ENCODE results near the gene DMPK. TPM values are rescaled to one million over a fixed set of nuclear protein-coding genes. Genes with fewer than 3 reads are reported as not detected.

Gene DMPK
- total RNA-seq, 6 donors from 2014 or later, result 24.2 to 192 (median 43.8) TPM

DNA sequence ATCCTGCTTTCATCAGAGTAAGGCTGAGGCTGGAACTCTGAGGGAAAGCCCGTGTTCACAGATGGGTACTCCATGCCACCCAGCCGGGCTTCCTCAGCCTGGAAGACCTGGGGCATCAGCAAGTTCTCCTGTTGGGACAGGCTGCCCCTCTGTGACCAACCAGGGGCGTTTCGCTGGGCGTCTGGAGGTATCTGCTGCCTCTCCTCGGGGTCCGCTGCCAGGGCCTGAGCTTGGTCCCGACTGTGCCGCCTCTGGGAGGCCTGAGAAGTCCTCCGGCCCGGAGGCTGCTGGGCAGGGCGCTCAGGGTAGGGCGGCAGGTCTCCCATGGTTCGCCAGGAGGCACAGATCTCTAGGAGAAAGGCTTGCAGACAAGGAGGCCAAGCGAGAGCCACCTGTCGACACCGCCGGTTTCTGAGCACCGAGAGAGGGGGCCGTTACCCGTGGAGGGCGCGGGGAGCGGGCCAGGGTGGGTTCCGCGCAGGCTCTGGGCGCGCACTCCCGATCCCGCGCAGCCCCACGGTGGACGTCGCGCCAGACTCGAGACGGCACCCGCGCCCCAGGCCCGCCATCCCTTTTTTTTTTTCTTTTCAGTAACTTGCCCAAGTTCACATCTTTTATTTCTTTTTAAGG, 32.7 kb upstream of the DMPK start, which contains the start of gene RSPH6A:
Gene RSPH6A (minus strand): TSS at position 458 of the 630 bp plus-strand sequence. CDS start 132 bp downstream, at position 326.
- WGBS, 2 donors, result 41 to 46% methylated on average over 21 to 33 of the region's 40 CpGs
- ATAC-seq (ENCODE audit: low FRiP score in 2 of 2) (no peak), DNase-seq (peak in 1 of 2 donors; percentile 77)
- H3K27ac ChIP-seq, result no peak within 1 kb of the TSS
- no peaks in the 10 kb centered on the region for H3K27me3 ChIP-seq
- H3K4me1 ChIP-seq, result peaks cover 0 to 16% (median 4%) of the 10 kb centered on the region in 4 donors
- no peaks in the 10 kb centered on the region for H3K9me3 ChIP-seq
- no peak for TF ChIP-seq POLR2A (IDR thresholded peaks at IDR 0.05)
- TF ChIP-seq, protein P1, sequence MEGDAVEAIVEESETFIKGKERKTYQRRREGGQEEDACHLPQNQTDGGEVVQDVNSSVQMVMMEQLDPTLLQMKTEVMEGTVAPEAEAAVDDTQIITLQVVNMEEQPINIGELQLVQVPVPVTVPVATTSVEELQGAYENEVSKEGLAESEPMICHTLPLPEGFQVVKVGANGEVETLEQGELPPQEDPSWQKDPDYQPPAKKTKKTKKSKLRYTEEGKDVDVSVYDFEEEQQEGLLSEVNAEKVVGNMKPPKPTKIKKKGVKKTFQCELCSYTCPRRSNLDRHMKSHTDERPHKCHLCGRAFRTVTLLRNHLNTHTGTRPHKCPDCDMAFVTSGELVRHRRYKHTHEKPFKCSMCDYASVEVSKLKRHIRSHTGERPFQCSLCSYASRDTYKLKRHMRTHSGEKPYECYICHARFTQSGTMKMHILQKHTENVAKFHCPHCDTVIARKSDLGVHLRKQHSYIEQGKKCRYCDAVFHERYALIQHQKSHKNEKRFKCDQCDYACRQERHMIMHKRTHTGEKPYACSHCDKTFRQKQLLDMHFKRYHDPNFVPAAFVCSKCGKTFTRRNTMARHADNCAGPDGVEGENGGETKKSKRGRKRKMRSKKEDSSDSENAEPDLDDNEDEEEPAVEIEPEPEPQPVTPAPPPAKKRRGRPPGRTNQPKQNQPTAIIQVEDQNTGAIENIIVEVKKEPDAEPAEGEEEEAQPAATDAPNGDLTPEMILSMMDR (IDR thresholded peaks at IDR 0.05), result no peak
- no peak for TF ChIP-seq EP300 (IDR thresholded peaks at IDR 0.05)
- no peak for TF ChIP-seq POLR2AphosphoS5 (IDR thresholded peaks at IDR 0.05)
- peak within 1 kb of the TSS; percentile 19 to 53 (median 35) for H3K4me3 ChIP-seq
- peaks cover 0 to 16% (median 9%) of the 10 kb centered on the region in 4 donors for H3K36me3 ChIP-seq

- WGBS, 2 donors, result 84 to 88% methylated on average over 5 to 11 of the region's 12 CpGs
- TF ChIP-seq POLR2AphosphoS5 (IDR thresholded peaks at IDR 0.05), result no peak
- TF ChIP-seq, protein P1 (IDR thresholded peaks at IDR 0.05), result no peak
- TF ChIP-seq EP300 (IDR thresholded peaks at IDR 0.05), result no peak
- TF ChIP-seq POLR2A (IDR thresholded peaks at IDR 0.05), result no peak
These were observed 32.0 kb upstream of the DMPK start for GRCh38 chr19:45814166-45814780.

DNA sequence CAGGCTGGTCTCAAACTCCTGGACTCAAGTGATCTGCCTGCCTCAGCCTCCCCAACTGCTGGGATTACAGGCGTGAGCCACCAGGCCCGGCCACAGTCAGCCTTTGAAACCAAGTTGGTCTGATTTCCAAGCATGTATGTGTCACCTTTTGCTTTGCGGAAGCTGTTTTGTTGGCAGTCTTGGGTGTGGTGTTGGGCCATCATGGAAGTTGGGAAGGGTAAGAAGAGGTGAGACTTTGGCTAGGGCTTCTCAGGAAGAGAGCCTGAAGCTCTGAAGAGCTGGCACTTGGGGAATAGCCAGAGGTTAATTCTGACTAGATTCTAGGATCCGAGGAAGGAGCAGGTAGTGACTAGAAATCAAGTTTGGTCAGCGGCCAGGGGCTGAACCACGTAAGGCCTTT, 30.0 kb upstream of the DMPK start:
- no peak overlapping the region for H3K4me3 ChIP-seq
- TF ChIP-seq POLR2AphosphoS5 (IDR thresholded peaks at IDR 0.05), result no peak
- no peak for TF ChIP-seq POLR2A (IDR thresholded peaks at IDR 0.05)
- no peak for TF ChIP-seq EP300 (IDR thresholded peaks at IDR 0.05)
- TF ChIP-seq, protein P1 (IDR thresholded peaks at IDR 0.05), result no peak
- ATAC-seq (ENCODE audit: low FRiP score in 2 of 2) (no peak), DNase-seq (no peak)
- 87 to 92% methylated on average over 6 of the region's 6 CpGs for WGBS, 2 donors
- H3K36me3 ChIP-seq, result peaks cover 0 to 2% (median 0%) of the 10 kb centered on the region in 4 donors
- H3K9me3 ChIP-seq, result no peaks in the 10 kb centered on the region
- peaks cover 5 to 13% (median 7%) of the 10 kb centered on the region in 4 donors for H3K4me1 ChIP-seq
- H3K27ac ChIP-seq, result no peak overlapping the region
- no peaks in the 10 kb centered on the region for H3K27me3 ChIP-seq

More at GRCh38 chr19:45814166-45814780, 32.0 kb upstream of the DMPK start:
- H3K9me3 ChIP-seq, result no peaks in the 10 kb centered on the region
- H3K27ac ChIP-seq, result no peak overlapping the region
- H3K27me3 ChIP-seq, result no peaks in the 10 kb centered on the region
- DNase-seq, result peak in 1 of 2 donors; percentile 45
- H3K4me1 ChIP-seq, result peaks cover 5 to 16% (median 7%) of the 10 kb centered on the region in 4 donors
- H3K36me3 ChIP-seq, result peaks cover 0 to 10% (median 5%) of the 10 kb centered on the region in 4 donors
- no peak overlapping the region for H3K4me3 ChIP-seq
- ATAC-seq (ENCODE audit: low FRiP score in 2 of 2), result no peak

DNA sequence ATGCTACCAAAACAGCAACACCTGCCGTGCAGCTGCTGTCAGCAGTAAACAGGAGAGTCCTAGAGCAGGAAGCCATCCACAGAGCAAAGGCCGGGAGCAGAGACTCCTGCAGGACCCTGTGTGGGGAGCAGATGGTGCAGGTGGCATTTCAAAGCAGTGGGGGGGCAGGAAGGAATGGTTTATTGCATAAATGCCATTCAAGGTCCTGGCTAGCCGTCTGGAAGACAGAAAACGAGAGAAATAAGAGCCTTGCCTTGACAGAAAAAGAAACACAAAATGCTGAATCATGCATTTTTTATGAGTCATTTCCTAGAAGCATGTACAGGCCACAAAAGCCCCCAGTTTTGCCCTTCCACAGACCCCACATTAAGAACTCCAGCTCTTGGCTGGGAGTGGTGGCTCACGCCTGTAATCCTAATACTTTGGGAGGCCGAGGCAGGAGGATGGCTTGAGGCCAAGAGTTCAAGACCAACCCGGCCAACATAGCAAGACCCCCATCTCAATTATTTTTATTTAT, 27.4 kb upstream of the DMPK start:
- 43 to 49% methylated on average over 7 of the region's 7 CpGs for WGBS, 2 donors
- DNase-seq (no peak), ATAC-seq (ENCODE audit: low FRiP score in 2 of 2) (no peak)
- peaks cover 0 to 6% (median 5%) of the 10 kb centered on the region in 4 donors for H3K4me1 ChIP-seq
- no peak overlapping the region for H3K27ac ChIP-seq
- H3K4me3 ChIP-seq, result no peak overlapping the region
- TF ChIP-seq EP300 (IDR thresholded peaks at IDR 0.05) (no peak), POLR2AphosphoS5 (IDR thresholded peaks at IDR 0.05) (no peak), POLR2A (IDR thresholded peaks at IDR 0.05) (no peak)
- TF ChIP-seq, protein P1 (IDR thresholded peaks at IDR 0.05), result no peak
- H3K36me3 ChIP-seq, result peaks cover 0 to 2% (median 0%) of the 10 kb centered on the region in 4 donors
- H3K9me3 ChIP-seq, result no peaks in the 10 kb centered on the region
- H3K27me3 ChIP-seq, result no peaks in the 10 kb centered on the region
